GM12878 (cell line): Measurements from ENCODE around the gene SH3YL1. TPM values are rescaled to one million over a fixed set of nuclear protein-coding genes. Genes with fewer than 3 reads are reported as not detected.

ENCODE experiments used
- ATAC-seq: fragments of 200-7000 bp; cut with Tn5 transposase; 3 replicates; pipeline ENCODE4 v1.9.1; 2020; ENCODE audit warnings: mild to moderate bottlenecking, moderate library complexity
- BruUV-seq: library from RNA; stranded (reverse); fragments of 400-500 nt; replicated peaks from 2 replicates; lab custom pipeline; 2021; lab: Mats Ljungman, UMichigan
- CTCF ChIA-PET: fragments of 300-600 bp; sonication (Branson Sonifier 250); formaldehyde crosslinking; extraction: SDS; loops from one replicate; lab custom pipeline; 2021; ENCODE audit warnings: inconsistent platforms; lab: Yijun Ruan, JAX
- POLR2A ChIA-PET: fragments of 350-600 bp; formaldehyde crosslinking; extraction: SDS; loops from one replicate; lab custom pipeline; 2021; ENCODE audit warnings: inconsistent platforms; lab: Charles Lee
- RAD21 ChIA-PET: fragments of 300-600 bp; sonication (Branson Sonifier 250); formaldehyde crosslinking; loops from one replicate; lab custom pipeline; 2023; ENCODE audit warnings: antibody characterized with exemption; ENCODE audit not compliant: unreplicated experiment; lab: Charles Lee
- SMC1A ChIA-PET: fragments of 300-600 bp; sonication (Branson Sonifier 250); formaldehyde crosslinking; loops from one replicate; lab custom pipeline; 2023; ENCODE audit not compliant: unreplicated experiment, uncharacterized antibody; lab: Charles Lee
- DNase-seq: peaks from one replicate; pipeline ENCODE4 v3.0.0-alpha.2; 2011; ENCODE audit warnings: low read depth, low spot score
- FAIRE-seq: peaks from 3 replicates; lab custom pipeline; 2011; peaks lifted over from hg19 to GRCh38; lab: Jason Lieb, UNC
- H2AFZ ChIP-seq: 2 replicates; pipeline ENCODE4 v1.6.0; 2011; ENCODE audit warnings: low read depth, low read length, control low read depth; ENCODE audit not compliant: control insufficient read depth
- H3K27ac ChIP-seq: 2 replicates; pipeline ENCODE4 v1.5.1; 2011; ENCODE audit warnings: control low read depth; ENCODE audit not compliant: control insufficient read depth, insufficient read depth
- H3K27me3 ChIP-seq, 2 experiments: replicated peaks in 1 of 2; 2 replicates each; pipeline versions ENCODE4 v1.6.0 to v1.6.1; 2011; ENCODE audit warnings: low read length in 1 of 2; ENCODE audit not compliant: control insufficient read depth in 2 of 2, insufficient read depth in 2 of 2
- H3K36me3 ChIP-seq, 2 experiments: 2 replicates each; pipeline ENCODE4 v1.5.1; 2011; ENCODE audit warnings: low read length in 1 of 2; ENCODE audit not compliant: control insufficient read depth in 2 of 2, insufficient read depth in 2 of 2
- H3K4me1 ChIP-seq: 2 replicates; pipeline ENCODE4 v1.6.1; 2011; ENCODE audit warnings: mild to moderate bottlenecking, low read length, moderate library complexity, mixed read lengths; ENCODE audit not compliant: control insufficient read depth, insufficient read depth
- H3K4me2 ChIP-seq: 2 replicates; pipeline ENCODE4 v1.6.0; 2011; ENCODE audit warnings: control low read depth; ENCODE audit not compliant: control insufficient read depth, insufficient read depth
- H3K4me3 ChIP-seq: fragments of 200-600 bp; sonication (generic); 2 replicates; pipeline ENCODE4 v1.5.1; 2016
- H3K79me2 ChIP-seq: 2 replicates; pipeline ENCODE4 v1.6.0; 2011; ENCODE audit warnings: low read length; ENCODE audit not compliant: control insufficient read depth, insufficient read depth
- H3K9ac ChIP-seq: 2 replicates; pipeline ENCODE4 v1.8.0; 2011; ENCODE audit warnings: low read length, control low read depth, mixed read lengths; ENCODE audit not compliant: control insufficient read depth, insufficient read depth
- H3K9me3 ChIP-seq: replicated peaks from 3 replicates; pipeline ENCODE4 v1.5.1; 2011; ENCODE audit warnings: mild to moderate bottlenecking, low read length; ENCODE audit not compliant: control insufficient read depth, insufficient read depth
- H4K20me1 ChIP-seq: 2 replicates; pipeline ENCODE4 v1.6.0; 2011; ENCODE audit not compliant: control insufficient read depth, insufficient read depth
- ATF7 ChIP-seq: fragments of 450-650 bp; IDR thresholded peaks from 2 replicates; pipeline ENCODE4 v1.6.1; 2016; ENCODE audit warnings: low read depth, mild to moderate bottlenecking
- CREM ChIP-seq: IDR thresholded peaks from 2 replicates; pipeline ENCODE4 v1.6.1; 2014; ENCODE audit warnings: antibody characterized with exemption, low read depth
- HDAC2 ChIP-seq: fragments of 200-600 bp; sonication (generic); IDR thresholded peaks from 2 replicates; pipeline ENCODE4 v1.6.1; 2017
- MYB ChIP-seq: fragments of 150-350 bp; IDR thresholded peaks from 2 replicates; pipeline ENCODE4 v1.6.1; 2014; ENCODE audit warnings: mild to moderate bottlenecking, low read depth, low read length, borderline replicate concordance
- NFIC ChIP-seq: IDR thresholded peaks from 2 replicates; pipeline ENCODE4 v1.6.1; 2012; ENCODE audit warnings: low read depth, mild to moderate bottlenecking, inconsistent platforms, low read length, moderate library complexity
- SMC3 ChIP-seq: IDR thresholded peaks from 2 replicates; pipeline ENCODE4 v1.6.1; 2011; ENCODE audit warnings: low read length, improper control_type of control experiment, borderline replicate concordance
- SUZ12 ChIP-seq: fragments of 200-600 bp; sonication (generic); IDR thresholded peaks from one replicate; pipeline ENCODE4 v1.6.1; 2018; ENCODE audit warnings: antibody characterized with exemption, mild to moderate bottlenecking; ENCODE audit not compliant: unreplicated experiment
- ZBTB11 ChIP-seq: fragments of 450-650 bp; formaldehyde crosslinking; IDR thresholded peaks from 2 replicates; pipeline ENCODE4 v1.5.0; 2022; ENCODE audit warnings: mild to moderate bottlenecking, missing genetic modification characterization
- ZNF274 ChIP-seq: IDR thresholded peaks from one replicate; pipeline ENCODE4 v1.8.0; 2011; ENCODE audit not compliant: insufficient read length, insufficient read depth
- WGBS: methylation state at CpG from one replicate; pipeline ENCODE4 v1.1.6; 2016; ENCODE audit warnings: low lambda C conversion rate; ENCODE audit not compliant: insufficient replicate concordance, insufficient coverage; ENCODE audit errors: missing lambda C conversion rate; 5-methylcytosine and 5-hydroxymethylcytosine counted together
- in situ Hi-C: fragments of 300-500 bp; cut with MboI; formaldehyde crosslinking; loops from 9 replicates; pipeline ENCODE4 v1.14.3; 2018; ENCODE audit warnings: mixed read lengths
- intact Hi-C: fragments of 100-400 bp; cut with micrococcal nuclease; formaldehyde crosslinking; loops from one replicate; pipeline ENCODE4 v1.14.2; 2022; ENCODE audit not compliant: unreplicated experiment
- polyA plus RNA-seq, 11 experiments: library from polyadenylated mRNA; depleted of rRNA in 4 of 11; unstranded in 6 of 11; stranded (reverse) in 5 of 11; fragments of >200 nt; fragmentation: Nextera tagmentation in 4 of 11; fragmentation: Illumina TruSeq in 1 of 11; extraction: Ambion mirVana in 4 of 11; extraction: Trizol in 1 of 11; gene quantifications; 1 replicate in 1 of 11; 2 replicates in 10 of 11; pipeline versions ENCODE4 v1.2.1 to v1.2.3, GENCODE V29; 2011 to 2016; ENCODE audit warnings: inconsistent platforms in 2 of 11, missing spikeins in 2 of 11, low read depth in 1 of 11
- total RNA-seq, 4 experiments: library from RNA; depleted of rRNA in 3 of 4; stranded (reverse); fragments of >200 nt in 3 of 4; fragmentation: Illumina TruSeq in 1 of 4; extraction: Trizol in 1 of 4; gene quantifications; 2 replicates each; pipeline versions ENCODE4 v1.2.1 to v1.2.3, GENCODE V29; 2013 to 2021

SH3YL1 gene
- total and polyA plus RNA-seq, 10 of the 15 experiments (the other 5 are each of a cell fraction or from before 2014, with no cell fraction given) = 12.2 to 22.4 (median 17.2) TPM

GRCh38 chr2:238869-239268 is 25.0 kb downstream of the SH3YL1 start (continued):
- no peak for TF ChIP-seq ZBTB11 (CRISPR knock-in tag)
- TF ChIP-seq NFIC = no peak
- no peak for TF ChIP-seq SMC3
- TF ChIP-seq HDAC2 = no peak
- no peak for TF ChIP-seq SUZ12
- TF ChIP-seq, all 136 proteins: peak for 0

- Histone ChIP-seq H3K27me3 (no peaks in the 10 kb centered on the region), H3K9me3 (no peaks in the 10 kb centered on the region), H4K20me1 (no peaks in the 10 kb centered on the region), H3K27ac (no peak overlapping the region), H3K4me2 (no peak overlapping the region), H2AFZ (no peak overlapping the region), H3K9ac (no peak overlapping the region), H3K4me3 (no peak overlapping the region), H3K4me1 (no peaks in the 10 kb centered on the region), H3K36me3 (no peaks in the 10 kb centered on the region), H3K79me2 (no peaks in the 10 kb centered on the region)
- in situ Hi-C loops = no loop called here
- CTCF ChIA-PET = interaction anchor here (3.0 kb wide), 1 partner anchor 9 kb away, joined by 14 read pairs; no protein-coding TSS in a partner anchor
- no peak for DNase-seq
- no TSS peak for BruUV-seq
- SMC1A ChIA-PET = interaction anchor here (1.2 kb wide), 1 partner anchor 9 kb away, joined by 4 read pairs; no protein-coding TSS in a partner anchor
- ATAC-seq = no peak
- POLR2A ChIA-PET = no interaction called here
- FAIRE-seq = no peak
- intact Hi-C loops = no loop called here
- RAD21 ChIA-PET = interaction anchor here (1.0 kb wide), 1 partner anchor 8 kb away, joined by 3 read pairs; no protein-coding TSS in a partner anchor
- TF ChIP-seq ZNF274 (no peak), ATF7 (no peak), CREM (no peak), MYB (no peak)
- WGBS = 67% methylated on average over 3 of the region's 3 CpGs
Observed at GRCh38 chr2:238431-238830, 25.4 kb downstream of the SH3YL1 start.
